HepG2 (cell line): ENCODE results near the gene XK. TPM values are rescaled to one million over a fixed set of nuclear protein-coding genes. Genes with fewer than 3 reads are reported as not detected.

Experiments used
- ATAC-seq: fragments of 200-7000 bp; cut with Tn5 transposase; 3 replicates; pipeline ENCODE4 v1.9.1; 2020; ENCODE audit warnings: mild to moderate bottlenecking, moderate library complexity
- BruUV-seq: library from RNA; stranded (reverse); fragments of 400-500 nt; replicated peaks from 2 replicates; lab custom pipeline; 2021; lab: Mats Ljungman, UMichigan
- CTCF ChIA-PET: fragments of 300-600 bp; formaldehyde crosslinking; extraction: SDS; loops from one replicate; lab custom pipeline; 2021; ENCODE audit warnings: low total read pairs, inconsistent platforms, low intra/inter-chr PET ratio; lab: Yijun Ruan, JAX
- POLR2A ChIA-PET: fragments of 350-600 bp; sonication (Branson Sonifier 250); formaldehyde crosslinking; loops from one replicate; lab custom pipeline; 2020; ENCODE audit warnings: antibody characterized with exemption, inconsistent platforms; lab: Yijun Ruan, JAX
- DNase-seq: peaks from one replicate; pipeline ENCODE4 v3.0.0-alpha.2; 2015; ENCODE audit warnings: low spot score
- FAIRE-seq: peaks from 3 replicates; lab custom pipeline; 2011; peaks lifted over from hg19 to GRCh38; lab: Jason Lieb, UNC
- H2AFZ ChIP-seq: one replicate; pipeline ENCODE4 v1.6.1; 2011; ENCODE audit warnings: low read length, inconsistent platforms
- H3K27ac ChIP-seq: fragments of 300-600 bp; 3 replicates; pipeline ENCODE4 v1.8.0; 2011; ENCODE audit warnings: mixed run types, mild to moderate bottlenecking, mixed read lengths, low read length, inconsistent platforms; ENCODE audit not compliant: insufficient read depth; ENCODE audit errors: extremely low read length
- H3K27me3 ChIP-seq, 2 experiments: fragments of 200-600 bp in 1 of 2; 2 replicates in 1 of 2; 3 replicates in 1 of 2; pipeline versions ENCODE4 v1.6.0 to v1.8.0; 2011; ENCODE audit warnings: low read length in 2 of 2, mild to moderate bottlenecking in 2 of 2, moderate library complexity in 2 of 2, inconsistent platforms in 1 of 2; ENCODE audit not compliant: insufficient read depth in 2 of 2, control insufficient read depth in 1 of 2
- H3K36me3 ChIP-seq, 2 experiments: fragments of 200-600 bp in 1 of 2; replicated peaks in 1 of 2; 2 replicates in 1 of 2; 3 replicates in 1 of 2; pipeline versions ENCODE4 v1.5.1 to v1.8.0; 2011; ENCODE audit warnings: low read length in 2 of 2, inconsistent platforms in 1 of 2; ENCODE audit not compliant: insufficient read depth in 2 of 2, control insufficient read depth in 1 of 2
- H3K4me1 ChIP-seq: 2 replicates; pipeline ENCODE4 v1.5.1; 2012; ENCODE audit warnings: low read length, inconsistent platforms; ENCODE audit not compliant: insufficient read depth
- H3K4me2 ChIP-seq: 2 replicates; pipeline ENCODE4 v1.6.0; 2011; ENCODE audit warnings: low read depth, low read length, inconsistent platforms
- H3K4me3 ChIP-seq, 3 experiments: fragments of 200-600 bp in 1 of 3; sonication (generic), shearing (Covaris generic) in 1 of 3; replicated peaks in 1 of 3; 2 replicates each; pipeline ENCODE4 v1.5.1; 2011 to 2016; ENCODE audit warnings: low read length in 3 of 3, inconsistent platforms in 2 of 3, low read depth in 2 of 3, mild to moderate bottlenecking in 2 of 3, control low read depth in 1 of 3, mixed read lengths in 1 of 3; ENCODE audit not compliant: insufficient read depth in 1 of 3
- H3K79me2 ChIP-seq: one replicate; pipeline ENCODE4 v1.6.1; 2011; ENCODE audit warnings: low read length, inconsistent platforms; ENCODE audit not compliant: insufficient read depth
- H3K9ac ChIP-seq: 2 replicates; pipeline ENCODE4 v1.6.0; 2011; ENCODE audit warnings: mild to moderate bottlenecking, low read depth, low read length, inconsistent platforms; ENCODE audit not compliant: insufficient read depth
- H3K9me3 ChIP-seq: 2 replicates; pipeline ENCODE4 v1.5.1; 2012; ENCODE audit warnings: mild to moderate bottlenecking, low read length
- H4K20me1 ChIP-seq: 2 replicates; pipeline ENCODE4 v1.6.0; 2011; ENCODE audit warnings: inconsistent platforms, mild to moderate bottlenecking, low read length, moderate library complexity; ENCODE audit not compliant: insufficient read depth
- BRF2 ChIP-seq: sonication (generic); formaldehyde crosslinking; IDR thresholded peaks from 2 replicates; pipeline ENCODE4 v1.8.1; 2022; ENCODE audit warnings: mild to moderate bottlenecking, missing genetic modification reagents
- CHCHD3 ChIP-seq: sonication (generic); formaldehyde crosslinking; IDR thresholded peaks from 2 replicates; pipeline ENCODE4 v1.8.0; 2022; ENCODE audit warnings: mild to moderate bottlenecking, missing genetic modification reagents, moderate library complexity
- CTCF ChIP-seq: sonication (generic); formaldehyde crosslinking; IDR thresholded peaks from 2 replicates; pipeline ENCODE4 v1.5.0; 2020; ENCODE audit warnings: mild to moderate bottlenecking, missing genetic modification reagents, moderate library complexity
- DMAP1 ChIP-seq: IDR thresholded peaks from 2 replicates; pipeline ENCODE4 v1.6.1; 2016
- HNRNPK ChIP-seq: fragments of 200-400 bp; formaldehyde crosslinking; IDR thresholded peaks from 2 replicates; pipeline ENCODE4 v1.6.1; 2018; ENCODE audit warnings: low read length, low read depth, moderate library complexity, mild to moderate bottlenecking; ENCODE audit not compliant: poor library complexity, severe bottlenecking
- MEIS2 ChIP-seq: sonication (generic); formaldehyde crosslinking; IDR thresholded peaks from 2 replicates; pipeline ENCODE4 v1.9.0; 2021; ENCODE audit warnings: mild to moderate bottlenecking, missing genetic modification reagents
- MTA3 ChIP-seq: sonication (generic); formaldehyde crosslinking; IDR thresholded peaks from 2 replicates; pipeline ENCODE4 v1.4.0; 2020; ENCODE audit warnings: missing genetic modification reagents
- NFIC ChIP-seq: IDR thresholded peaks from 2 replicates; pipeline ENCODE4 v1.6.1; 2012; ENCODE audit warnings: mild to moderate bottlenecking, low read length, inconsistent platforms
- SMAD1 ChIP-seq: sonication (generic); formaldehyde crosslinking; IDR thresholded peaks from 2 replicates; pipeline ENCODE4 v1.4.0; 2020; ENCODE audit warnings: missing genetic modification reagents, low read depth, mild to moderate bottlenecking, borderline replicate concordance
- SMC3 ChIP-seq: IDR thresholded peaks from 2 replicates; pipeline ENCODE4 v1.6.1; 2011; ENCODE audit warnings: low read length, improper control_type of control experiment
- STAG1 ChIP-seq: sonication (generic); formaldehyde crosslinking; IDR thresholded peaks from 2 replicates; pipeline ENCODE4 v1.4.0; 2020; ENCODE audit warnings: missing genetic modification reagents
- U2AF1 ChIP-seq: fragments of 200-400 bp; formaldehyde crosslinking; optimal IDR thresholded peaks from 2 replicates; pipeline ENCODE3; 2017; ENCODE audit warnings: mild to moderate bottlenecking, low read depth, low read length
- ZBTB2 ChIP-seq: sonication (generic); formaldehyde crosslinking; IDR thresholded peaks from 2 replicates; pipeline ENCODE4 v1.8.0; 2022; ENCODE audit warnings: low read depth, missing genetic modification reagents
- ZBTB34 ChIP-seq: sonication (generic); formaldehyde crosslinking; IDR thresholded peaks from 2 replicates; pipeline ENCODE4 v1.8.0; 2022; ENCODE audit warnings: mild to moderate bottlenecking, missing genetic modification reagents
- ZFP36L2 ChIP-seq: sonication (generic); formaldehyde crosslinking; IDR thresholded peaks from 2 replicates; pipeline ENCODE4 v1.4.0; 2020; ENCODE audit warnings: missing genetic modification reagents
- ZNF235 ChIP-seq: sonication (generic); formaldehyde crosslinking; IDR thresholded peaks from 2 replicates; pipeline ENCODE4 v1.8.1; 2023; ENCODE audit warnings: mild to moderate bottlenecking, missing genetic modification reagents, borderline replicate concordance
- ZNF460 ChIP-seq: sonication (generic); formaldehyde crosslinking; IDR thresholded peaks from 2 replicates; pipeline ENCODE4 v1.5.1; 2020; ENCODE audit warnings: missing genetic modification reagents, mild to moderate bottlenecking, borderline replicate concordance
- ZNF776 ChIP-seq: sonication (generic); formaldehyde crosslinking; IDR thresholded peaks from 2 replicates; pipeline ENCODE4 v1.4.0; 2020; ENCODE audit warnings: mild to moderate bottlenecking, missing genetic modification reagents
- ZNF816 ChIP-seq: sonication (generic); formaldehyde crosslinking; IDR thresholded peaks from 2 replicates; pipeline ENCODE4 v1.8.0; 2022; ENCODE audit warnings: missing genetic modification reagents, mild to moderate bottlenecking, borderline replicate concordance
- ZNF883 ChIP-seq: sonication (generic); formaldehyde crosslinking; IDR thresholded peaks from 2 replicates; pipeline ENCODE4 v1.5.1; 2020; ENCODE audit warnings: mild to moderate bottlenecking, missing genetic modification reagents; ENCODE audit errors: not compliant biosample characterization
- WGBS: methylation state at CpG from one replicate; pipeline ENCODE4 v1.1.6; 2017; ENCODE audit warnings: low lambda C conversion rate; 5-methylcytosine and 5-hydroxymethylcytosine counted together
- in situ Hi-C: cut with HindIII; loops from 2 replicates; pipeline ENCODE4 v1.10.0; 2017; ENCODE audit warnings: low pct_unique_long_range_greater_than_20kb; ENCODE audit not compliant: extremely low pct_ligation_motif_present
- intact Hi-C: fragments of 100-400 bp; cut with micrococcal nuclease; formaldehyde crosslinking; loops from one replicate; pipeline ENCODE4 v1.10.0; 2022; ENCODE audit not compliant: unreplicated experiment
- polyA plus RNA-seq, 8 experiments: library from polyadenylated mRNA; depleted of rRNA in 3 of 8; stranded (reverse) in 7 of 8; unstranded in 1 of 8; fragments of >200 nt; fragmentation: Illumina TruSeq in 4 of 8; extraction: Trizol in 4 of 8; gene quantifications; 2 replicates each; pipeline versions ENCODE4 v1.2.1 to v1.2.3, GENCODE V29; 2011 to 2016; ENCODE audit warnings: low read depth in 4 of 8, missing spikeins in 1 of 8, mixed read lengths in 1 of 8; ENCODE audit not compliant: insufficient read depth in 1 of 8
- total RNA-seq, 5 experiments: library from RNA; depleted of rRNA; stranded (reverse); fragments of >200 nt; fragmentation: Illumina TruSeq; extraction: Trizol; gene quantifications; 2 replicates each; pipeline ENCODE4 v1.2.3, GENCODE V29; 2016; ENCODE audit warnings: low read depth in 1 of 5

Gene XK
- total and polyA plus RNA-seq, 2 of the 13 experiments (the other 11 are each of a cell fraction or from before 2014, with no cell fraction given): not detected

- TF ChIP-seq CHCHD3 (CRISPR knock-in tag) (no peak), MEIS2 (no peak), SMAD1 (CRISPR knock-in tag) (no peak), ZNF460 (CRISPR knock-in tag) (no peak), MTA3 (CRISPR knock-in tag) (no peak), ZFP36L2 (no peak), DMAP1 (CRISPR knock-in tag) (no peak), HNRNPK (no peak), NFIC (no peak)
Measured at GRCh38 chrX:37726346-37726745, 40.8 kb downstream of the XK start (continued).

GRCh38 chrX:37745354-37745753 is 59.8 kb downstream of the XK start:
- Histone ChIP-seq H3K4me2 (no peak overlapping the region), H3K79me2 (no peaks in the 10 kb centered on the region), H3K9ac (no peak overlapping the region), H3K9me3 (no peaks in the 10 kb centered on the region), H3K36me3 (no peaks in the 10 kb centered on the region), H3K4me3 (no peak overlapping the region), H4K20me1 (no peaks in the 10 kb centered on the region), H3K4me1 (no peaks in the 10 kb centered on the region), H2AFZ (no peak overlapping the region), H3K27ac (no peak overlapping the region), H3K27me3 (no peaks in the 10 kb centered on the region)
- FAIRE-seq (peak; percentile 94), ATAC-seq (peak; percentile 83), DNase-seq (peak; percentile 35)
- ChIA-PET CTCF (interaction anchor here (1.3 to 1.7 kb wide), 2 partner anchors 80 to 429 kb away, joined by 4 to 11 read pairs; no protein-coding TSS in a partner anchor), POLR2A (no interaction called here)
- in situ Hi-C loops (loop anchor here (10.0 kb wide), 1 partner anchor 429 kb away; no protein-coding TSS in a partner anchor), intact Hi-C loops (loop anchor here (1.0 to 10.0 kb wide), 2 partner anchors 80 to 179 kb away; no protein-coding TSS in a partner anchor)
- BruUV-seq: no TSS peak
- WGBS: 5% methylated on average over 3 of the region's 3 CpGs
- TF ChIP-seq STAG1 (peak; percentile 73), CTCF (CRISPR knock-in tag) (peak; percentile 75), SMC3 (peak; percentile 80), BRF2 (CRISPR knock-in tag) (no peak), ZBTB2 (no peak), U2AF1 (no peak), ZNF816 (CRISPR knock-in tag) (no peak), ZNF235 (CRISPR knock-in tag) (no peak), ZNF776 (CRISPR knock-in tag) (no peak), ZNF883 (CRISPR knock-in tag) (no peak), ZBTB34 (CRISPR knock-in tag) (no peak)
